Measurements from ENCODE around the gene PTPRR. TPM values are rescaled to one million over a fixed set of nuclear protein-coding genes. Genes with fewer than 3 reads are reported as not detected.

Gene PTPRR
- total and polyA plus RNA-seq, 2 donors (not counting 1 experiment from before 2014, with no cell fraction given) = 0.44 to 0.50 TPM

DNA sequence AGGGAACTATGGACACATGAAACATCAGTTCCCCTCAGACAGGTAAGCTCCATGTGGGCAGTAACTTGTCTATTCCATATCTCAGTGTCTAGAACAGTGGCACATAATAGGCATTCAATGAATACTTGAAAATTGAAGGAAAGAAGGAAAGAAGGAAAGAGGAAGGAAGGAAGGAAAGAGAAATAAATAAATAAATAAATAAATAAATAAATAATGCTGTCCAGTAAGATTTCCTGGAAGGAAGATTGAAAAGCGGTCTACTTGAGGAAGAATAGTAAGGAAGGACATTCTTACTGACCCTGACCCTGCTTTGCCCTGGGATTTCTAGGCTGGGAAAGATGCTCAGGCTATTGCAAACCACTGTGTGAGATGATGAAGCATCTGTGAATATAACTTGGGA is 91.5 kb downstream of the PTPRR start:
- Histone ChIP-seq H3K27me3 (ENCODE audit: control insufficient read depth, insufficient read depth, low read length) (no peaks in the 10 kb centered on the region), H3K4me3 (replicated peaks in 1 of 4; ENCODE audit: control extremely low read depth in 1 of 4, insufficient read depth in 1 of 4, low read depth in 3 of 4, low read length in 4 of 4) (no peak overlapping the region), H3K79me2 (ENCODE audit: control insufficient read depth, insufficient read depth, low read length) (no peaks in the 10 kb centered on the region), H3K36me3 (ENCODE audit: control insufficient read depth, insufficient read depth, low read length) (no peaks in the 10 kb centered on the region), H3K4me1 (ENCODE audit: control insufficient read depth, extremely low read depth, insufficient read depth, low read length) (no peaks in the 10 kb centered on the region), H3K9me3 (ENCODE audit: control insufficient read depth, insufficient read depth, low read depth, low read length) (no peaks in the 10 kb centered on the region), H4K20me1 (ENCODE audit: control insufficient read depth, extremely low read depth, insufficient read depth, low read length) (no peaks in the 10 kb centered on the region), H3K27ac (ENCODE audit: insufficient read depth, low read length) (no peak overlapping the region), H2AFZ (ENCODE audit: low read length) (no peak overlapping the region), H3K4me2 (ENCODE audit: extremely low read depth, insufficient read depth, low read length) (no peak overlapping the region), H3K9ac (ENCODE audit: insufficient read depth, low read length) (no peak overlapping the region)
- TF ChIP-seq, protein P1, sequence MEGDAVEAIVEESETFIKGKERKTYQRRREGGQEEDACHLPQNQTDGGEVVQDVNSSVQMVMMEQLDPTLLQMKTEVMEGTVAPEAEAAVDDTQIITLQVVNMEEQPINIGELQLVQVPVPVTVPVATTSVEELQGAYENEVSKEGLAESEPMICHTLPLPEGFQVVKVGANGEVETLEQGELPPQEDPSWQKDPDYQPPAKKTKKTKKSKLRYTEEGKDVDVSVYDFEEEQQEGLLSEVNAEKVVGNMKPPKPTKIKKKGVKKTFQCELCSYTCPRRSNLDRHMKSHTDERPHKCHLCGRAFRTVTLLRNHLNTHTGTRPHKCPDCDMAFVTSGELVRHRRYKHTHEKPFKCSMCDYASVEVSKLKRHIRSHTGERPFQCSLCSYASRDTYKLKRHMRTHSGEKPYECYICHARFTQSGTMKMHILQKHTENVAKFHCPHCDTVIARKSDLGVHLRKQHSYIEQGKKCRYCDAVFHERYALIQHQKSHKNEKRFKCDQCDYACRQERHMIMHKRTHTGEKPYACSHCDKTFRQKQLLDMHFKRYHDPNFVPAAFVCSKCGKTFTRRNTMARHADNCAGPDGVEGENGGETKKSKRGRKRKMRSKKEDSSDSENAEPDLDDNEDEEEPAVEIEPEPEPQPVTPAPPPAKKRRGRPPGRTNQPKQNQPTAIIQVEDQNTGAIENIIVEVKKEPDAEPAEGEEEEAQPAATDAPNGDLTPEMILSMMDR (conservative IDR thresholded peaks at IDR 0.05 in 1 of 2, IDR thresholded peaks at IDR 0.05 in 1 of 2; ENCODE audit: low read depth in 1 of 2, low read length in 2 of 2) = no peak
- no peak for TF ChIP-seq EZH2 (IDR thresholded peaks at IDR 0.05; ENCODE audit: low read length, missing control alignments)
- DNase-seq (ENCODE audit: low read depth in 2 of 2) = no peak

DNA sequence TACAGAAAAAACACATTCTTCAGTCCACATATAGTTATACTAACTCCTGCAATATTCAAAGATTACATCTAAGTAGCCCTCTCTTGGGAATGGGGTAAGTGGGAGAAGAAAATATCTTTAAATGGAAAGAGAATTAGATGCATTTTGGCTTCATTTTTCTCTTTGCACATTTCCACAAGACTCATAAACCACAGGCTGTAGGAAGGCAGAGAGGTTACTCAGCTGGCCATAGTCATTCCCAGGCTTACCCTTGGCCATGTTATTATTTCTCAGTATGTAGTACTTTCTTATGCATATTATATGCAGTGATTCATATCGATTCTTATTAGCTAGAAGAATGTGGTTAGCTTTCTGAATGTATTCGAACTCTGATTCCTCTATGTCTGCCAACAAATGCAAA is 92.2 kb downstream of the PTPRR start:
- Histone ChIP-seq H3K9ac (ENCODE audit: insufficient read depth, low read length) (no peak overlapping the region), H3K36me3 (ENCODE audit: control insufficient read depth, insufficient read depth, low read length) (no peaks in the 10 kb centered on the region), H3K4me3 (replicated peaks in 1 of 4; ENCODE audit: control extremely low read depth in 1 of 4, insufficient read depth in 1 of 4, low read depth in 3 of 4, low read length in 4 of 4) (no peak overlapping the region), H4K20me1 (ENCODE audit: control insufficient read depth, extremely low read depth, insufficient read depth, low read length) (no peaks in the 10 kb centered on the region), H3K79me2 (ENCODE audit: control insufficient read depth, insufficient read depth, low read length) (no peaks in the 10 kb centered on the region), H3K9me3 (ENCODE audit: control insufficient read depth, insufficient read depth, low read depth, low read length) (no peaks in the 10 kb centered on the region), H3K27me3 (ENCODE audit: control insufficient read depth, insufficient read depth, low read length) (no peaks in the 10 kb centered on the region), H2AFZ (ENCODE audit: low read length) (no peak overlapping the region), H3K4me1 (ENCODE audit: control insufficient read depth, extremely low read depth, insufficient read depth, low read length) (no peaks in the 10 kb centered on the region), H3K4me2 (ENCODE audit: extremely low read depth, insufficient read depth, low read length) (no peak overlapping the region), H3K27ac (ENCODE audit: insufficient read depth, low read length) (no peak overlapping the region)
- no peak for TF ChIP-seq EZH2 (IDR thresholded peaks at IDR 0.05; ENCODE audit: low read length, missing control alignments)
- TF ChIP-seq, protein P1 (conservative IDR thresholded peaks at IDR 0.05 in 1 of 2, IDR thresholded peaks at IDR 0.05 in 1 of 2; ENCODE audit: low read depth in 1 of 2, low read length in 2 of 2) = no peak
- peak; percentile 32 to 64 for DNase-seq (ENCODE audit: low read depth in 2 of 2)

- no peaks in the 10 kb centered on the region for H3K4me1 ChIP-seq (ENCODE audit: control insufficient read depth, extremely low read depth, insufficient read depth, low read length)
- TF ChIP-seq, protein P1 (conservative IDR thresholded peaks at IDR 0.05 in 1 of 2, IDR thresholded peaks at IDR 0.05 in 1 of 2; ENCODE audit: low read depth in 1 of 2, low read length in 2 of 2) = no peak
- no peak for TF ChIP-seq EZH2 (IDR thresholded peaks at IDR 0.05; ENCODE audit: low read length, missing control alignments)
- H3K27ac ChIP-seq (ENCODE audit: insufficient read depth, low read length) = no peak overlapping the region
- DNase-seq (ENCODE audit: low read depth in 2 of 2) = no peak
- H3K27me3 ChIP-seq (ENCODE audit: control insufficient read depth, insufficient read depth, low read length) = no peaks in the 10 kb centered on the region
- no peaks in the 10 kb centered on the region for H3K9me3 ChIP-seq (ENCODE audit: control insufficient read depth, insufficient read depth, low read depth, low read length)
- H3K9ac ChIP-seq (ENCODE audit: insufficient read depth, low read length) = no peak overlapping the region
- no peaks in the 10 kb centered on the region for H3K79me2 ChIP-seq (ENCODE audit: control insufficient read depth, insufficient read depth, low read length)
- no peak overlapping the region for H2AFZ ChIP-seq (ENCODE audit: low read length)
- H4K20me1 ChIP-seq (ENCODE audit: control insufficient read depth, extremely low read depth, insufficient read depth, low read length) = no peaks in the 10 kb centered on the region
- H3K36me3 ChIP-seq (ENCODE audit: control insufficient read depth, insufficient read depth, low read length) = no peaks in the 10 kb centered on the region
- H3K4me2 ChIP-seq (ENCODE audit: extremely low read depth, insufficient read depth, low read length) = no peak overlapping the region
- H3K4me3 ChIP-seq (replicated peaks in 1 of 4; ENCODE audit: control extremely low read depth in 1 of 4, insufficient read depth in 1 of 4, low read depth in 3 of 4, low read length in 4 of 4) = no peak overlapping the region
Observed at GRCh38 chr12:70826156-70826555, 94.4 kb downstream of the PTPRR start.

All from fibroblast of lung (primary cell).